GM12865 (cell line): ENCODE measurements around the gene LENG9.

ENCODE experiments used
- DNase-seq: peaks from one replicate; pipeline ENCODE4 v3.0.0; 2010; ENCODE audit warnings: low read depth
- H3K4me3 ChIP-seq: 2 replicates; pipeline ENCODE4 v1.5.1; 2011; ENCODE audit warnings: mild to moderate bottlenecking, low read depth, low read length, control low read depth
- TF ChIP-seq, protein P1 (sequence below): IDR thresholded peaks from 2 replicates; pipeline ENCODE4 v1.5.1; 2011; ENCODE audit warnings: low read length, control low read depth, low read depth, inconsistent platforms; ENCODE audit not compliant: insufficient read depth; ENCODE audit errors: missing control alignments

Gene LENG9

DNA sequence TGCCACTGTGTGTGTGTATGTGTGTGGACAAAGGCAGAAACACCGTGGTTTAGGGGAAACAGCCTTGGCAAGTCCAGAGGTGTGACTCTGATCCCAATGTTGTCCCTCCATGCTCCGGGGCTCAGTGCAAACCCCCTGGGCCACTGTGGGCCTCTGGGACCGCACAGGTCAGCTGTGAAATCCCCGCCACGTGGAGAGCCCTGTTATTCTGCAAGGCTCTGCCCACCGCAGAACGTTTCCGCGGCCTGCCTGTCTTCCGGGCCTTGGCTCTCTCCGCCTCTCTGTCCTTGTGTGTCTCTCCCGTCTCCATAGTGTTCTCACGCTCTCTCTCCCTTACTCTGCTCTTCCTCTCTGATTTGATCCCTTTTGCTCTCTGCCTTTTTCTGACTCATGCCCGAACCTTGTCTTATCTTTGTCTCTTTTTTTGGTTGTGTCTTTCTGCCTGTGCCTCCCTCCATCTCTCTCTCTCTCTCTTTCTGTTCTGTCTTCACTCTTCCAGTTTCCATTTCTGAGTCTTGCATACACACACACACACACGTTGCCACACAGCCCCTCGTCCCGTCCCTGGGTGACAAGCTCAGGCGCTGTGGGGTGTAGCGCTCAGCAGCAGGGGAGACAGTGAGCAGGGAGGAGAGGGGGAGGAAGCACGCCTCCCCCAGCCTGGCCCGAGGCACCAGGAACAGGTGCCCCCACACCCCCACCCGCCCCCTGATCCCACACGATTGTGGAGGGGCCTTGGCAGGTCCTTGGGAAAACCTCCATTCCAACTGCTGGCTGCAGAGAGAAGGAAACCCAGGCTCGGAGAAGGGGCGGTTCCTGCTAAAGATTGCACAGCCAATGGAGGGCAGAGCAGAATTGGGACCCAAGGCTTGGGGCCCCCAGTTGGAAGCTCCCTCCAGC is 45.3 kb downstream of the LENG9 start:
- DNase-seq: peak; percentile 55
- TF ChIP-seq, protein P1, sequence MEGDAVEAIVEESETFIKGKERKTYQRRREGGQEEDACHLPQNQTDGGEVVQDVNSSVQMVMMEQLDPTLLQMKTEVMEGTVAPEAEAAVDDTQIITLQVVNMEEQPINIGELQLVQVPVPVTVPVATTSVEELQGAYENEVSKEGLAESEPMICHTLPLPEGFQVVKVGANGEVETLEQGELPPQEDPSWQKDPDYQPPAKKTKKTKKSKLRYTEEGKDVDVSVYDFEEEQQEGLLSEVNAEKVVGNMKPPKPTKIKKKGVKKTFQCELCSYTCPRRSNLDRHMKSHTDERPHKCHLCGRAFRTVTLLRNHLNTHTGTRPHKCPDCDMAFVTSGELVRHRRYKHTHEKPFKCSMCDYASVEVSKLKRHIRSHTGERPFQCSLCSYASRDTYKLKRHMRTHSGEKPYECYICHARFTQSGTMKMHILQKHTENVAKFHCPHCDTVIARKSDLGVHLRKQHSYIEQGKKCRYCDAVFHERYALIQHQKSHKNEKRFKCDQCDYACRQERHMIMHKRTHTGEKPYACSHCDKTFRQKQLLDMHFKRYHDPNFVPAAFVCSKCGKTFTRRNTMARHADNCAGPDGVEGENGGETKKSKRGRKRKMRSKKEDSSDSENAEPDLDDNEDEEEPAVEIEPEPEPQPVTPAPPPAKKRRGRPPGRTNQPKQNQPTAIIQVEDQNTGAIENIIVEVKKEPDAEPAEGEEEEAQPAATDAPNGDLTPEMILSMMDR: no peak
- H3K4me3 ChIP-seq: no peak overlapping the region

DNA sequence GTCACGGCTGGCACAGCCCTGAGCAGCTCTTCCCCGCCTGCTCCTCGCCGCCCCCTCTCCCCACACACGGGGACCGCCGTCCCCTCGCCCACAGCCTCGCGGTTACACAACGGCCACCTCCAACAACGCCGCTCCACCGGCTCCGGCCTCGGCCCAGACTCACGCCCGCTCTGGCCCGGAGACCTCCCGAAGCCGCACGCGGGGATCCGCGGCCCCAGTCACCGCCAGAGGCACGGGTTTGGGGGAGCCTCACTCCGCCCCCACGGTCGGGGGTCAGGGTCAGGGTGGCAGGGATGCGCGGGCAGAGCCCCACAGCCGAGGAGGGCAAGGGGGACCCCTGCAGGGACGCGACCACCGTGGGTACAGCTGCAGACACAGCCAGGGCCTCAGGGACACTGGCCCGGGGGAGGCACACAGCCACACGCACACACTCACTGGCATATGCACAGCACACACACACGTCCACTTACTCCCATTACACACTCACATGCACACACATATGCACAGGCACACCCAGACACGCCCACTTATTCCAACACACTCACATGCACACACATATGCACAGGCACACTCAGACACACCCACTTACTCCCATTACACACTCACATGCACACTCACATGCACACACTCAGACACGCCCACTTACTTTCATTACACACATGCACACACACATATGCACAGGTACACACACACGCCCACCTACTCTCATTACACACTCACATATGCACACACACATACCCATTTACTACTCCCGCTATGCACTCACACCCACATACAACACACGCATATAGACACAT is 46.7 kb downstream of the LENG9 start:
- no peak overlapping the region for H3K4me3 ChIP-seq
- TF ChIP-seq, protein P1: no peak
- DNase-seq: no peak

DNA sequence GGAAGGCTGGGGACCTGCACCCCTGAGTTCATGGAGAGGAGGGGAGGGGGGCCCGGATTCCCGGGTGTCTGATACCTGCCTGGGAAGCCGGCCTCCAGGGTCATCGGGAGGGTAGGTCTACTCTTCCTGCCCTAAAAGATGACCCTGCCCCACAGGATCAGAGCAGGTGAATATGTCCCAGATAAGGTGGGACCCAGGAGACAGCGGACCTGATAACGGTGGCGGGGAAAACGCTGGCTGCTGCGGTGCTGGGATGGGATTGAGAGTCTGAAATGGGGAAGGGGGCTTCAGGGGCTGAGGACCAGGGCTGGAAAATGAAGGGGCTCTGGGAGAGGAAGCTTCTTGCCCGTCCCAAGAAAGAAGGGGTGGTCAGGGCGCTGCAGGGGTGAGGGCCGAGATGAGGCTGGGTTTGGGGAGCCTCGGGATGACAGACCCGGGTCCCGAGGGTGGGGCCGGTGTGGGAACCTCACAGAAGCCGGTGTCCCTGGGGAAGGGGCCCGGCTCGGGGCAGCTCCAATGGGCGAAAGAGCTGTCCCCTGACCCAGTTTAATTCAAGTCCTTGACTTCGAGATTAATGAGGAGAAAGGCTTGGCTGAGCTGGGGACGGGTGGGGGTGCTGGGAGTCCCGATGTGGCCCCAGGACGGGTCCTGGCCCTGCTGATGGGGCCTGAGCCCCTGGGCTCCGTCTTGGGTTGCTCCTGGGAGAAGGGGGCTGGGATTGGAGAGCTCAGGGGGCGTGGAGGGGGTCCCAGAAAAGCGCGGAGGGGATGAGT is 47.5 kb downstream of the LENG9 start:
- TF ChIP-seq, protein P1: no peak
- DNase-seq: no peak
- no peak overlapping the region for H3K4me3 ChIP-seq

DNA sequence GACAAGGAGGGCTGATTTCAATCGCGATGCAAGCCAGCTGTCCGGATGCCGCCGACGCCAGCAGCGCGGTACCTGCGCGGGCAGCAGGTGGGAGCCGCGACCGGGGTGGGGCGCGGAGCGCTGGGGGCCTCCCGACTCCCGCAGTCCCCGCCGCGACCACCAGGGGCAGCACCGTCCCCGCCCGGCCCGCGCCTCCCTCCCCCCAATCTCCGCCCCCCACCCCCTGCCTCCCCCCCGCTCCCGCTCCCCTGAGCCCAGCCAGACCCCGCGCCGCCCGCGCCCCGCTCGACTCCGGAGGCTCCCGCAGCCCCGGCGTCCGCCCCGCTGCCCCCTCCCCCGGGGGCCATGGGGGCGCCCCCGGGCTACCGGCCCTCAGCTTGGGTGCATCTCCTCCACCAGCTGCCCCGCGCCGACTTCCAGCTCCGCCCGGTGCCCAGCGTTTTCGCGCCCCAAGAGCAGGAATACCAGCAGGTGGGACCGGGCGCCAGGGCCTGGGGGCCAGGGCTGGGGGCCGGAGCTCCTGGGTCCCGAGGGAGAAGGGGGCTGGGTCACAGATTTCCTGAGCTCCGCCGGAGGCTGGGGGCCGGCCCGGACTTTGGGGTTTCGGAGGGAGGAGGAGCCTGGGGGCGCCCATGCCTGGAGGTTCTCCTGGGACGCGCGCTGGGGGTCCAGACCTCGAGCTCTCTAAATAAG is 48.2 kb downstream of the LENG9 start, which contains the start of gene TTYH1:
Gene TTYH1, plus strand, starts transcription at position 257 of the 693 bp plus-strand sequence. Its CDS starts 89 bp downstream, at position 346.
- no peak for DNase-seq
- TF ChIP-seq, protein P1: peak; percentile 13
- H3K4me3 ChIP-seq: no peak within 1 kb of the TSS

DNA sequence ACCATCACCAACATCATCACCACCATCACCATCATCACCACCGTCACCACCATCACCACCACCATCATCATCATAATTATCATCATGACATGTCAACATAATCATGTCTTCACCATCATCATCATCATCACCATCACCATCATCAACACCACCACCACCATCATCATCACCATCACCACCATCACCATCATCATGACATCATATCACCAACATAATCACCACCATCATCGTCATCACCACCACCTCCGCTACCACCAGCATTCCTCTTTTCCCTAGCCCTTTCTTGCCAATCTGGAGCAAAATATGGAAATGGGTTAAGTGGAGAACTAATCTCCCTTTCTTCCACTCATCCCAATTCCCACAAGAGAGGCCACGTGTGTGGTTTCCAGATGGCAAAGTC is 49.4 kb downstream of the LENG9 start:
- no peak overlapping the region for H3K4me3 ChIP-seq
- DNase-seq: no peak
- TF ChIP-seq, protein P1: no peak

DNA sequence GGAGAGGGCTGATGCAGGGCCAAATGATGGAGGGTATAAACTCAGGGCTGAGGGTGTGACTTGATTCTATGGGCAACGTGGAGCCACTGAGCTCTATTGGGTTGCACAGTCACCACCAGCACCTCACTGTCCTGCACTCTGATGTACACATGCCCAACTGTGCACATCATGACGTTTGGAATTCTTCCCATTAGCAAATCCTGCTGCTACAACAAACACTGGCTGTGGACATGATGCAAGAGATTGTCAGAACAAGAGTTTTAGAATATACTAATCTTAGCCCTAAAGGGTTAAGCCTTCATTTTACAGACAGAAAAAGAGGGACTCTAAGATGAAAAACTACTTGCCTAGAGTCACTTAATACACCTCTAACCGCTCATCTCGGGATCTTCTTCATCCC is 50.7 kb downstream of the LENG9 start:
- no peak overlapping the region for H3K4me3 ChIP-seq
- TF ChIP-seq, protein P1: no peak
- DNase-seq: no peak
